WI38 (cell line): ENCODE measurements around the gene STAM.

Source experiments
- H3K4me3 ChIP-seq: 2 replicates; pipeline ENCODE4 v1.5.1; 2011; ENCODE audit warnings: low read depth, mild to moderate bottlenecking, control low read depth, low read length
- TF ChIP-seq, protein P1 (sequence below): IDR thresholded peaks from 2 replicates; pipeline ENCODE4 v1.5.1; 2012; ENCODE audit warnings: low read depth, mild to moderate bottlenecking, control low read depth, low read length

STAM gene

GRCh38 chr10:17731331-17732020 is 87.5 kb downstream of the STAM start:
- TF ChIP-seq, protein P1, sequence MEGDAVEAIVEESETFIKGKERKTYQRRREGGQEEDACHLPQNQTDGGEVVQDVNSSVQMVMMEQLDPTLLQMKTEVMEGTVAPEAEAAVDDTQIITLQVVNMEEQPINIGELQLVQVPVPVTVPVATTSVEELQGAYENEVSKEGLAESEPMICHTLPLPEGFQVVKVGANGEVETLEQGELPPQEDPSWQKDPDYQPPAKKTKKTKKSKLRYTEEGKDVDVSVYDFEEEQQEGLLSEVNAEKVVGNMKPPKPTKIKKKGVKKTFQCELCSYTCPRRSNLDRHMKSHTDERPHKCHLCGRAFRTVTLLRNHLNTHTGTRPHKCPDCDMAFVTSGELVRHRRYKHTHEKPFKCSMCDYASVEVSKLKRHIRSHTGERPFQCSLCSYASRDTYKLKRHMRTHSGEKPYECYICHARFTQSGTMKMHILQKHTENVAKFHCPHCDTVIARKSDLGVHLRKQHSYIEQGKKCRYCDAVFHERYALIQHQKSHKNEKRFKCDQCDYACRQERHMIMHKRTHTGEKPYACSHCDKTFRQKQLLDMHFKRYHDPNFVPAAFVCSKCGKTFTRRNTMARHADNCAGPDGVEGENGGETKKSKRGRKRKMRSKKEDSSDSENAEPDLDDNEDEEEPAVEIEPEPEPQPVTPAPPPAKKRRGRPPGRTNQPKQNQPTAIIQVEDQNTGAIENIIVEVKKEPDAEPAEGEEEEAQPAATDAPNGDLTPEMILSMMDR: no peak
- no peak overlapping the region for H3K4me3 ChIP-seq

DNA sequence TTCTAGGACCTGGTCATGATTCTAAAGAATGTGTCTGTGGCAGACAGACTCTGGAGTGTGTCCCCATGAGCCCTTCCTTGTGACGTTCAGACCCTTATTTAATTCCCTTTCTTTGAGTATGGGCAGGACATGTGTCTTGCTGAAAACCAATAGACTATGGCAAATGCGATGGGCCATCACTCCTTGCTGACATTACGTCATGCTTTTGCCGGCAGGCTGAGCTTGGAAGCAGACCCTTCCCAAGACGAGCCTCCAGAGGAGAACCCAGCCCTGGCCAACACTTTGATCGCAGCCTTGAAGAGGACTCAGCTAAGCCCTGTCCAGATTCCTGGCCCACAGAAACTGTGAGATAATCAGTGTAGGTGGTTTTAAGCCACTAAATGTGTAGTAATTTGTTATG is 89.7 kb downstream of the STAM start:
- no peak overlapping the region for H3K4me3 ChIP-seq
- TF ChIP-seq, protein P1: no peak

- no peak overlapping the region for H3K4me3 ChIP-seq
- TF ChIP-seq, protein P1: no peak
These were observed 90.6 kb downstream of the STAM start for GRCh38 chr10:17734432-17735080.

DNA sequence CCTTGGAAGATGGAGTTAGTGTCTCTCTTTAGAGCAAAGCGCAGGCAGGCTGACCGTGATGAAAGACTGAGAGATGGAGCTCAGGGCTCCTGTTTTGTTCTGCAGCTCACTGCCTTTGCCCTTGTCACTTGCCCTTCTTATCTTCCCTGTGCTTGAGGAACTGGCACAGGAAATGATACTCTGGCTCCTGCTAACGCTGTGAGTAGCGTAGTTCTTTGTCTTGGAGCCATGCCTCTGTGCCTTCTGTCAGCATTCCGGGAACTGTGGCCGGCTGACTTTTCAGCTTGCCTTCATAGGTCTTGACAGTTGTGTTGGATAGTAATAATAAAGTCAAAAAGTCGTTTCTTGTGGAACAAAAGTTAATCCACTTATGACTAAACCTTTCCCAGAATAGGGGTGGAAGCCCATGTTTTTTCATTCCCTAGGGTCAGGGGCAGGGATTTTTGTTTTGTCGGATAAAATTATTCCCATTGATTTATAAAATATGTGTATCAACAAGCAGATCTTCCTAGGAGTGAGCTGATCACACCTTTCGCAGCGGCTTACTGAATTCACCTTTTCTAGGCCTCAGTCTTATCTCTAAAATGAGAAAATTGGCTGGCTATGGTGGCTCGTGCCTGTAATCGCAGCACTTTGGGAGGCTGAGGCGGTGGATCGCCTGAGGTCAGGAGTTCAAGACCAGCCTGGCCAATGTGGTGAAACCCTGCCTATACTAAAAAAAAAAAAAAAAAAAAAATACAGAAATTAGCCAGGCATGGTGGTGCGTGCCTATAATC is 91.4 kb downstream of the STAM start:
- TF ChIP-seq, protein P1: no peak
- no peak overlapping the region for H3K4me3 ChIP-seq

DNA sequence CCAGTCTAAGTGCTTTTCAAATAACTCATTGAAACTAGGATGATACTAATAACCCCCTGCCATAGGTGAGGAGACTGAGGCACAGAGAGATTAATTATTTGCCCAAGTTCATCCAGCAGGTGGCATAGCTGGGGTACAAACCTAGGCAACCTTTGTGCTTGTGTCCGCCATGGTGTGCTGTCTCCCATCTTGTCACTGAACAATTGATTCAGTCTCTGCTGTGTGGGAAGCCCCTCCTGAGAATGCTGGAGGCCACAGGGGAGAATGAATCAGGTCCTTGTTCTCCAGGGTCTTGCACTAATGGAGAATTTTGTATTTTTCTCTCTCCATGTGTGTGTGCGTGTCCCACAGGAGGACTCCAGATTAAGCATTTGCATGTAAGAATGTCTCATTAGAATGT is 92.3 kb downstream of the STAM start:
- H3K4me3 ChIP-seq: no peak overlapping the region
- TF ChIP-seq, protein P1: no peak

DNA sequence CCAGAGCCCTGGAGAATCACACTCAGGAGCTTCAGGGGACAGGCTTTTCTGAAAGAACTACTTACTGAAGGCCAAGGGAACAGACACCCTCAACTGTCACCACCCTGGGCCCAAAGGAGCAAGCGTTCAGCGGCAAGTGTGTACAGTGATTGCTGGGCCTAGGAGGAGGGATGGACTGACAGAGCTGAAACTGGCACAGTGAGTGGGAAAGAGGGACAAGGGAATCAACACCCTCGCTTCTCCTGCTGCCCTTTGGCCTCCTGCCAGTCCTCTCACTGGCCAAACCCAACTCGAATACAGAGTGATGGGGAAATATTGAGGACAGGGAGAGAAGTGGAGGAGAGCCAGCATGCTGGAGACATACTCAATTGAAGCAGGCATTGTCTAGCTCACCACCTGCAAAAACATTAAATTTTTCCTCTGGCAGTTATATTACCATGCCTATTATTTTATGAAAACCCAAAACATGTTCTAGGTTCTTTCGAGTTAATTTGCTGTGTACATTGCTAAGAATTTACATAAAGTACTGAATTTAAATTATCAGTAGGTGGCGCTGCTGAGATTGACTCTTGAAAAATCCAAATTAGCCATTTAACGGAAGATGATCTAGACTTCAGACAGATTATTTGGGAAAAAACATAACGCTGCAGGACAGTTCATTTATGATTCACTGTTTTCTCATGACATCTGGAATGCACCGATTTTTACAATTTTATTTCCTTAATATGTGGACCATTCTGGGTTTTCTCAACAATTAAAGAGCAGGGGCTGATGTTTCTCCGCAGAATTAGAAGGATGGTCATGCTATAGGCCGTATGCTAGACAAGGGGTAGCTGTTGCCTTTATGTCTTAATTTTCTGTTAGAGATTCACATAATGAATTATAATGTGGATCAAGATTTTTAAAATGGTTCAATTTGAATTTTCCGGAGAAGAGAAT is 93.3 kb downstream of the STAM start:
- no peak overlapping the region for H3K4me3 ChIP-seq
- TF ChIP-seq, protein P1: peak; percentile 8
